Mesendoderm (in vitro differentiated cells): ENCODE measurements around the gene CSRNP3.
A peak's percentile ranks its signal among the peaks of the same experiment; 100 is the strongest.

ENCODE experiments used
- DNase-seq: peaks from one replicate; pipeline ENCODE4 v3.0.0; 2013
- H2AK5ac ChIP-seq: 2 replicates; pipeline ENCODE4 v1.6.1; 2013; ENCODE audit warnings: low read length, inconsistent platforms
- H2BK120ac ChIP-seq: 2 replicates; pipeline ENCODE4 v1.6.1; 2013; ENCODE audit warnings: low read depth, mild to moderate bottlenecking, low read length, moderate library complexity, mixed read lengths
- H2BK15ac ChIP-seq: replicated peaks from 2 replicates; pipeline ENCODE4 v1.6.1; 2013; ENCODE audit warnings: low read depth, mild to moderate bottlenecking, moderate library complexity
- H2BK5ac ChIP-seq: 2 replicates; pipeline ENCODE4 v1.6.1; 2013; ENCODE audit warnings: low read length, inconsistent platforms
- H3K18ac ChIP-seq: 2 replicates; pipeline ENCODE4 v1.6.1; 2013; ENCODE audit warnings: mild to moderate bottlenecking, low read length, mixed read lengths
- H3K23ac ChIP-seq: one replicate; pipeline ENCODE4 v1.6.1; 2013; ENCODE audit warnings: low read length
- H3K27ac ChIP-seq: 2 replicates; pipeline ENCODE4 v1.5.1; 2013; ENCODE audit warnings: low read depth, mild to moderate bottlenecking, inconsistent platforms, low read length, moderate library complexity
- H3K27me3 ChIP-seq: 2 replicates; pipeline ENCODE4 v1.6.1; 2013; ENCODE audit warnings: low read length, control low read depth, mild to moderate bottlenecking, inconsistent platforms; ENCODE audit not compliant: insufficient read depth, poor library complexity
- H3K36me3 ChIP-seq: 2 replicates; pipeline ENCODE4 v1.6.1; 2013; ENCODE audit warnings: low read length, inconsistent platforms; ENCODE audit not compliant: control insufficient read depth, insufficient read depth
- H3K4ac ChIP-seq: one replicate; pipeline ENCODE4 v1.6.1; 2013; ENCODE audit warnings: low read depth, mild to moderate bottlenecking, low read length, moderate library complexity
- H3K4me1 ChIP-seq: 2 replicates; pipeline ENCODE4 v1.6.1; 2013; ENCODE audit warnings: low read depth, low read length, inconsistent platforms; ENCODE audit not compliant: control insufficient read depth
- H3K4me2 ChIP-seq: 2 replicates; pipeline ENCODE4 v1.6.1; 2013; ENCODE audit warnings: low read length
- H3K4me3 ChIP-seq: 2 replicates; pipeline ENCODE4 v1.5.1; 2013; ENCODE audit warnings: mild to moderate bottlenecking, low read length
- H3K56ac ChIP-seq: one replicate; pipeline ENCODE4 v1.6.1; 2013; ENCODE audit warnings: low read length
- H3K79me1 ChIP-seq: 2 replicates; pipeline ENCODE4 v1.6.1; 2013; ENCODE audit warnings: low read length, inconsistent platforms
- H3K79me2 ChIP-seq: 2 replicates; pipeline ENCODE4 v1.6.1; 2013; ENCODE audit warnings: mild to moderate bottlenecking, low read length; ENCODE audit not compliant: control insufficient read depth, insufficient read depth
- H3K9ac ChIP-seq: 2 replicates; pipeline ENCODE4 v1.6.1; 2013; ENCODE audit warnings: low read length, inconsistent platforms
- H4K5ac ChIP-seq: one replicate; pipeline ENCODE4 v1.6.1; 2013; ENCODE audit warnings: low read length
- H4K8ac ChIP-seq: one replicate; pipeline ENCODE4 v1.6.1; 2013; ENCODE audit warnings: low read depth, mild to moderate bottlenecking, control low read depth, low read length, moderate library complexity
- WGBS: extraction: QIAGEN DNeasy Blood & Tissue Kit; methylation state at CpG from one replicate; pipeline ENCODE4 v1.1.7; 2013; ENCODE audit warnings: low lambda C conversion rate, missing lambda C conversion rate; ENCODE audit not compliant: insufficient coverage; ENCODE audit errors: extremely low coverage; 5-methylcytosine and 5-hydroxymethylcytosine counted together

The CSRNP3 gene

GRCh38 chr2:165633431-165633830 lies 163.9 kb downstream of the CSRNP3 start:
- no peak overlapping the region for H3K27ac ChIP-seq
- no peak overlapping the region for H2BK15ac ChIP-seq
- H4K8ac ChIP-seq = no peak overlapping the region
- no peaks in the 10 kb centered on the region for H3K36me3 ChIP-seq
- no peaks in the 10 kb centered on the region for H3K4me1 ChIP-seq
- H3K18ac ChIP-seq = no peak overlapping the region
- H3K23ac ChIP-seq = no peak overlapping the region
- peak; percentile 45 for DNase-seq
- H3K79me1 ChIP-seq = no peaks in the 10 kb centered on the region
- no CpG with 5 or more reads among the region's 3 CpGs for WGBS
- no peak overlapping the region for H3K4me3 ChIP-seq
- no peak overlapping the region for H2BK5ac ChIP-seq
- H4K5ac ChIP-seq = no peak overlapping the region
- H3K9ac ChIP-seq = no peak overlapping the region
- H3K4me2 ChIP-seq = no peak overlapping the region
- H2AK5ac ChIP-seq = no peak overlapping the region
- no peaks in the 10 kb centered on the region for H3K79me2 ChIP-seq
- H3K27me3 ChIP-seq = no peaks in the 10 kb centered on the region
- no peak overlapping the region for H3K4ac ChIP-seq
- no peak overlapping the region for H3K56ac ChIP-seq
- H2BK120ac ChIP-seq = no peak overlapping the region

GRCh38 chr2:165634282-165634681 lies 164.8 kb downstream of the CSRNP3 start:
- H3K4me1 ChIP-seq = no peaks in the 10 kb centered on the region

DNA sequence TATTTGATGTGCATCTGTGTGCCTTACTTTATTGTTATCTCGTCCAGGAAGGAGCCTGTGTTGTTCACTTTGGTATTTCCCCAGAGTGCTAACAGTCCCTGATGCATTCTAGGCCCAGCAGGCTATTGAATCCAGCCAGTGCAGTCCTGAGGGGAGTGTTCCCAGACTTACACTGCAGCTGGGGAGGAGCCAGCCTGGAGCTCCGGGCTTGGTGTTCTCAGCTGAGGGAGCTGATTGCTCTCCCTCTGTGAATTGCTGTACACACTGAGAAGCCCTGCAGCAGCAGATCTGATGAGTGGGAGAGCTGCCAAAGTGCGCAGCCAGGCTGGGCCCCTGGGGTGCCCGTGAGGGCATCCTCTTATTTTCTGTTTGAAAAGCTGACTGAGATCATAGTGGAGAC lies 165.4 kb downstream of the CSRNP3 start:
- Histone ChIP-seq H2BK5ac (no peak overlapping the region), H3K4ac (no peak overlapping the region), H3K4me1 (no peaks in the 10 kb centered on the region), H3K27me3 (no peaks in the 10 kb centered on the region), H3K18ac (no peak overlapping the region), H3K23ac (no peak overlapping the region), H3K79me2 (no peaks in the 10 kb centered on the region), H3K9ac (no peak overlapping the region), H4K8ac (no peak overlapping the region), H3K36me3 (no peaks in the 10 kb centered on the region), H2BK120ac (no peak overlapping the region), H4K5ac (no peak overlapping the region), H3K4me2 (no peak overlapping the region), H2BK15ac (no peak overlapping the region), H3K56ac (no peak overlapping the region), H3K4me3 (no peak overlapping the region), H3K79me1 (no peaks in the 10 kb centered on the region), H2AK5ac (no peak overlapping the region), H3K27ac (no peak overlapping the region)
- no CpG with 5 or more reads among the region's 4 CpGs for WGBS
- peak; percentile 75 for DNase-seq

More at GRCh38 chr2:165634282-165634681, 164.8 kb downstream of the CSRNP3 start:
- Histone ChIP-seq H3K4me3 (no peak overlapping the region), H4K8ac (no peak overlapping the region), H3K23ac (no peak overlapping the region), H3K4me2 (no peak overlapping the region), H3K56ac (no peak overlapping the region), H2BK15ac (no peak overlapping the region), H2AK5ac (no peak overlapping the region), H3K9ac (no peak overlapping the region), H3K18ac (no peak overlapping the region), H2BK5ac (no peak overlapping the region), H3K79me2 (no peaks in the 10 kb centered on the region), H3K27me3 (no peaks in the 10 kb centered on the region), H3K27ac (no peak overlapping the region), H4K5ac (no peak overlapping the region), H3K36me3 (no peaks in the 10 kb centered on the region), H3K4ac (no peak overlapping the region), H3K79me1 (no peaks in the 10 kb centered on the region), H2BK120ac (no peak overlapping the region)
- WGBS = no CpG with 5 or more reads among the region's 4 CpGs
- DNase-seq = no peak

DNA sequence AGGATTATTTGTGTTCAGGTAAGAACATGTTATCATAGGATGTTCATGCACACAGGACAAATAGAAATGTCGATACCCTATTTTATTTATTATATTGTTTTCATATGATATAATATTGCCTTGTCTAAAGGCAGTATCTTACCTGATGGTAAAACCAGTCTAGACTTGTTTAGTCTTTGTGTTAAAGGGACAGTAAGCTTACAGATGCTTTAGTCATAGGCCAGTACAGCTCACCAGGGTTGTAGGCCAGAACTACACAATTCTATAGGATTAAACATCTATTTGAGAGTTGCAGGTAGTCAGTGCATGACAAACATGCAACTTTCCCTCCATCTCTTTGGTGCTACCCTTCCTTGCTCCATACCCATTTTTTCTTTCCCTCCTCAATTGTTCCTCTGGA lies 166.0 kb downstream of the CSRNP3 start:
- H3K79me1 ChIP-seq = no peaks in the 10 kb centered on the region
- H3K79me2 ChIP-seq = no peaks in the 10 kb centered on the region
- H2BK120ac ChIP-seq = no peak overlapping the region
- no peaks in the 10 kb centered on the region for H3K36me3 ChIP-seq
- no peak overlapping the region for H2AK5ac ChIP-seq
- H3K9ac ChIP-seq = no peak overlapping the region
- no peaks in the 10 kb centered on the region for H3K27me3 ChIP-seq
- H3K56ac ChIP-seq = no peak overlapping the region
- H3K4me3 ChIP-seq = no peak overlapping the region
- H3K18ac ChIP-seq = no peak overlapping the region
- H4K8ac ChIP-seq = no peak overlapping the region
- WGBS = no CpG with 5 or more reads among the region's 1 CpG
- H2BK15ac ChIP-seq = no peak overlapping the region
- H3K4me1 ChIP-seq = no peaks in the 10 kb centered on the region
- H3K4ac ChIP-seq = no peak overlapping the region
- no peak overlapping the region for H2BK5ac ChIP-seq
- H3K27ac ChIP-seq = no peak overlapping the region
- no peak overlapping the region for H4K5ac ChIP-seq
- H3K4me2 ChIP-seq = no peak overlapping the region
- DNase-seq = no peak
- no peak overlapping the region for H3K23ac ChIP-seq

GRCh38 chr2:165636959-165637358 lies 167.5 kb downstream of the CSRNP3 start:
- Histone ChIP-seq H3K4me2 (no peak overlapping the region), H4K5ac (no peak overlapping the region), H2BK5ac (no peak overlapping the region), H3K36me3 (no peaks in the 10 kb centered on the region), H3K56ac (no peak overlapping the region), H4K8ac (no peak overlapping the region), H2BK15ac (no peak overlapping the region), H3K9ac (no peak overlapping the region), H2BK120ac (no peak overlapping the region), H3K18ac (no peak overlapping the region), H3K4me3 (no peak overlapping the region), H3K27ac (no peak overlapping the region), H3K4me1 (no peaks in the 10 kb centered on the region), H2AK5ac (no peak overlapping the region), H3K23ac (no peak overlapping the region), H3K79me2 (no peaks in the 10 kb centered on the region), H3K79me1 (no peaks in the 10 kb centered on the region), H3K27me3 (no peaks in the 10 kb centered on the region), H3K4ac (no peak overlapping the region)
- no CpG with 5 or more reads among the region's 1 CpG for WGBS
- DNase-seq = no peak

- no peak overlapping the region for H3K56ac ChIP-seq
- WGBS = no CpG with 5 or more reads among the region's 2 CpGs
Observed at GRCh38 chr2:165637396-165637795, 167.9 kb downstream of the CSRNP3 start.

More at GRCh38 chr2:165637396-165637795, 167.9 kb downstream of the CSRNP3 start:
- Histone ChIP-seq H3K4me1 (no peaks in the 10 kb centered on the region), H2AK5ac (no peak overlapping the region), H3K27me3 (no peaks in the 10 kb centered on the region), H3K4me3 (no peak overlapping the region), H3K27ac (no peak overlapping the region), H2BK15ac (no peak overlapping the region), H3K79me2 (no peaks in the 10 kb centered on the region), H4K5ac (no peak overlapping the region), H3K23ac (no peak overlapping the region), H3K4me2 (no peak overlapping the region), H3K36me3 (no peaks in the 10 kb centered on the region), H2BK120ac (no peak overlapping the region), H2BK5ac (no peak overlapping the region), H3K4ac (no peak overlapping the region), H3K18ac (no peak overlapping the region), H3K9ac (no peak overlapping the region), H4K8ac (no peak overlapping the region), H3K79me1 (no peaks in the 10 kb centered on the region)
- DNase-seq = no peak
